ENCODE measurements around the gene NUP62.

GRCh38 chr19:49872245-49873128 lies 56.8 kb downstream of the NUP62 start:
- TF ChIP-seq PATZ1 (CRISPR knock-in tag; IDR thresholded peaks at IDR 0.05; ENCODE audit: borderline replicate concordance): no peak
- no peak for TF ChIP-seq TCF4 (CRISPR knock-in tag; IDR thresholded peaks at IDR 0.05; ENCODE audit: borderline replicate concordance)
